IMR-90 (cell line): ENCODE measurements around the gene TMEM128. TPM values are rescaled to one million over a fixed set of nuclear protein-coding genes. Genes with fewer than 3 reads are reported as not detected.

Source experiments
- ATAC-seq: fragments of 200-7000 bp; cut with Tn5 transposase; 2 replicates; pipeline ENCODE4 v1.9.1; 2020; ENCODE audit warnings: low read depth, mild to moderate bottlenecking, moderate library complexity
- Bru-seq: library from RNA; stranded (reverse); fragments of 400-500 nt; gene quantifications from one replicate; lab custom pipeline; 2021; lab: Mats Ljungman, UMichigan
- BruChase-seq, 2 experiments: library from RNA; stranded (reverse); fragments of 400-500 nt; gene quantifications; one replicate each; lab custom pipeline; 2021; lab: Mats Ljungman, UMichigan
- BruUV-seq: library from RNA; stranded (reverse); fragments of 400-500 nt; replicated peaks from 2 replicates; lab custom pipeline; 2021; lab: Mats Ljungman, UMichigan
- CTCF ChIA-PET: fragments of 300-600 bp; formaldehyde crosslinking; extraction: SDS; loops from one replicate; lab custom pipeline; 2021; ENCODE audit warnings: antibody characterized with exemption; lab: Yijun Ruan, JAX
- POLR2A ChIA-PET: fragments of 300-600 bp; sonication (Branson Sonifier 250); formaldehyde crosslinking; loops from one replicate; lab custom pipeline; 2022; ENCODE audit warnings: antibody characterized with exemption; ENCODE audit not compliant: unreplicated experiment; lab: Charles Lee
- DNase-seq: peaks from one replicate; pipeline ENCODE4 v3.0.0; 2013
- H2AFZ ChIP-seq: replicated peaks from 2 replicates; pipeline ENCODE3; 2013; ENCODE audit warnings: low read length, mild to moderate bottlenecking; ENCODE audit not compliant: poor library complexity
- H2AK5ac ChIP-seq: 2 replicates; pipeline ENCODE4 v1.6.1; 2013; ENCODE audit warnings: low read depth, low read length, inconsistent platforms
- H2AK9ac ChIP-seq: replicated peaks from 2 replicates; pipeline ENCODE3; 2013; ENCODE audit warnings: mild to moderate bottlenecking, low read depth, low read length, moderate library complexity; ENCODE audit not compliant: poor library complexity
- H2BK120ac ChIP-seq: 2 replicates; pipeline ENCODE4 v1.6.1; 2013; ENCODE audit warnings: low read depth, low read length, inconsistent platforms
- H2BK15ac ChIP-seq: 3 replicates; pipeline ENCODE4 v1.6.1; 2013; ENCODE audit warnings: low read depth, low read length, inconsistent platforms
- H2BK20ac ChIP-seq: 2 replicates; pipeline ENCODE4 v1.6.1; 2013; ENCODE audit warnings: low read depth, mild to moderate bottlenecking, inconsistent platforms, low read length, moderate library complexity
- H2BK5ac ChIP-seq: 2 replicates; pipeline ENCODE4 v1.6.1; 2013; ENCODE audit warnings: mild to moderate bottlenecking, low read depth, low read length, inconsistent platforms; ENCODE audit not compliant: poor library complexity, severe bottlenecking
- H3K14ac ChIP-seq: replicated peaks from 2 replicates; pipeline ENCODE4 v1.6.1; 2013; ENCODE audit warnings: low read depth, low read length, inconsistent platforms
- H3K18ac ChIP-seq: 2 replicates; pipeline ENCODE4 v1.6.1; 2013; ENCODE audit warnings: low read depth, low read length, control low read depth
- H3K23ac ChIP-seq: 2 replicates; pipeline ENCODE4 v1.6.1; 2013; ENCODE audit warnings: low read depth, low read length, inconsistent platforms
- H3K27ac ChIP-seq: 2 replicates; pipeline ENCODE4 v1.5.1; 2013; ENCODE audit warnings: mild to moderate bottlenecking, control low read depth, low read length; ENCODE audit not compliant: insufficient read depth
- H3K27me3 ChIP-seq: 2 replicates; pipeline ENCODE4 v1.6.1; 2013; ENCODE audit warnings: low read length; ENCODE audit not compliant: control insufficient read depth, insufficient read depth
- H3K36me3 ChIP-seq: 2 replicates; pipeline ENCODE4 v1.6.1; 2013; ENCODE audit warnings: low read length, mixed read lengths; ENCODE audit not compliant: control insufficient read depth, insufficient read depth
- H3K4ac ChIP-seq: 2 replicates; pipeline ENCODE4 v1.6.1; 2013; ENCODE audit warnings: low read depth, low read length, inconsistent platforms
- H3K4me1 ChIP-seq: 2 replicates; pipeline ENCODE4 v1.6.1; 2013; ENCODE audit warnings: low read length, mixed read lengths; ENCODE audit not compliant: control insufficient read depth, insufficient read depth
- H3K4me2 ChIP-seq: 2 replicates; pipeline ENCODE4 v1.6.1; 2013; ENCODE audit warnings: low read depth, mild to moderate bottlenecking, control low read depth, low read length, moderate library complexity
- H3K4me3 ChIP-seq: 2 replicates; pipeline ENCODE4 v1.5.1; 2013; ENCODE audit warnings: low read depth, mild to moderate bottlenecking, control low read depth, low read length, moderate library complexity; ENCODE audit not compliant: insufficient read depth
- H3K56ac ChIP-seq: 2 replicates; pipeline ENCODE4 v1.6.1; 2013; ENCODE audit warnings: low read length, inconsistent platforms; ENCODE audit not compliant: insufficient read depth; ENCODE audit errors: extremely low read depth
- H3K79me1 ChIP-seq, 2 experiments: 2 replicates each; pipeline ENCODE4 v1.6.1; 2013; ENCODE audit warnings: low read length in 2 of 2, inconsistent platforms in 1 of 2, low read depth in 1 of 2
- H3K9ac ChIP-seq: 2 replicates; pipeline ENCODE4 v1.6.1; 2013; ENCODE audit warnings: low read depth, low read length, control low read depth
- H3K9me1 ChIP-seq: 2 replicates; pipeline ENCODE4 v1.6.1; 2013; ENCODE audit warnings: low read length, inconsistent platforms; ENCODE audit not compliant: insufficient read depth
- H3K9me3 ChIP-seq: 2 replicates; pipeline ENCODE4 v1.6.1; 2013; ENCODE audit warnings: low read length; ENCODE audit not compliant: control insufficient read depth, insufficient read depth
- H4K20me1 ChIP-seq: 2 replicates; pipeline ENCODE4 v1.6.1; 2013; ENCODE audit warnings: low read length, inconsistent platforms; ENCODE audit not compliant: insufficient read depth
- H4K5ac ChIP-seq: 2 replicates; pipeline ENCODE4 v1.6.1; 2013; ENCODE audit warnings: mild to moderate bottlenecking, low read depth, low read length, control low read depth
- H4K8ac ChIP-seq, 2 experiments: 2 replicates each; pipeline ENCODE4 v1.6.1; 2013; ENCODE audit warnings: low read depth in 2 of 2, low read length in 2 of 2, control low read depth in 1 of 2, inconsistent platforms in 1 of 2
- H4K91ac ChIP-seq: 2 replicates; pipeline ENCODE4 v1.6.1; 2013; ENCODE audit warnings: low read depth, low read length, inconsistent platforms; ENCODE audit not compliant: insufficient read depth
- BHLHE40 ChIP-seq: fragments of 150-350 bp; IDR thresholded peaks from 2 replicates; pipeline ENCODE4 v1.6.1; 2016; ENCODE audit warnings: mild to moderate bottlenecking, low read depth, low read length
- CEBPB ChIP-seq: IDR thresholded peaks from 2 replicates; pipeline ENCODE4 v1.6.1; 2012; ENCODE audit warnings: low read depth, low read length, improper control_type of control experiment
- CHD1 ChIP-seq: IDR thresholded peaks from 2 replicates; pipeline ENCODE4 v1.6.1; 2012; ENCODE audit warnings: low read depth, low read length, improper control_type of control experiment
- FOS ChIP-seq: fragments of 150-350 bp; IDR thresholded peaks from 2 replicates; pipeline ENCODE4 v1.6.1; 2016; ENCODE audit warnings: low read depth, low read length
- NFE2L2 ChIP-seq: fragments of 150-350 bp; IDR thresholded peaks from 2 replicates; pipeline ENCODE4 v1.6.1; 2016; ENCODE audit warnings: low read depth, mild to moderate bottlenecking, low read length
- POLR2A ChIP-seq: IDR thresholded peaks from 2 replicates; pipeline ENCODE4 v1.6.1; 2012; ENCODE audit warnings: mild to moderate bottlenecking, low read depth, low read length
- RAD21 ChIP-seq: IDR thresholded peaks from 2 replicates; pipeline ENCODE4 v1.6.1; 2012; ENCODE audit warnings: low read length, improper control_type of control experiment
- SMC3 ChIP-seq: fragments of 150-350 bp; IDR thresholded peaks from 2 replicates; pipeline ENCODE4 v1.6.1; 2016; ENCODE audit warnings: low read depth, mild to moderate bottlenecking, antibody characterized with exemption, low read length, moderate library complexity
- WGBS, 2 experiments: methylation state at CpG; one replicate each; pipeline versions ENCODE4 v1.1.5 to v1.1.7; 2013; ENCODE audit warnings: missing lambda C conversion rate in 2 of 2; ENCODE audit not compliant: insufficient read length in 1 of 2; ENCODE audit errors: extremely low coverage in 2 of 2; 5-methylcytosine and 5-hydroxymethylcytosine counted together
- dilution Hi-C: fragments of 300-500 bp; cut with HindIII; formaldehyde crosslinking; loops from one replicate; pipeline ENCODE4 v1.14.3; 2018; ENCODE audit warnings: low sequenced_read_pairs; ENCODE audit not compliant: unreplicated experiment
- in situ Hi-C: fragments of 300-500 bp; cut with MboI; formaldehyde crosslinking; loops from 3 replicates; pipeline ENCODE4 v1.14.3; 2019; ENCODE audit warnings: low sequenced_read_pairs, inconsistent platforms, mixed read lengths
- intact Hi-C: fragments of 100-400 bp; cut with micrococcal nuclease; formaldehyde crosslinking; loops from 2 replicates; pipeline ENCODE4 v1.10.0; 2022
- long read RNA-seq: library from polyadenylated mRNA; unstranded; transcript quantifications from one replicate; pipeline ENCODE4 v2.0.0, GENCODE V29; 2021; ENCODE audit not compliant: unreplicated experiment
- polyA plus RNA-seq, 3 experiments: library from polyadenylated mRNA; depleted of rRNA; stranded (reverse); fragments of >200 nt; gene quantifications; 2 replicates each; pipeline ENCODE4 v1.2.3, GENCODE V29; 2012; ENCODE audit warnings: low replicate concordance in 1 of 3
- total RNA-seq: library from RNA; depleted of rRNA; stranded (reverse); fragments of >200 nt; gene quantifications from 2 replicates; pipeline ENCODE4 v1.2.3, GENCODE V29; 2012; rRNA removed
- TF ChIP-seq, protein P1 (sequence below): fragments of 150-350 bp; IDR thresholded peaks from 2 replicates; pipeline ENCODE4 v1.6.1; 2017; ENCODE audit warnings: mild to moderate bottlenecking, antibody characterized with exemption, low read length, low read depth
- TF ChIP-seq, protein P2 (sequence below): conservative IDR thresholded peaks from 2 replicates; pipeline ENCODE4 v1.5.1; 2012; ENCODE audit warnings: mild to moderate bottlenecking, low read depth, low read length, improper control_type of control experiment

Gene TMEM128, protein sequence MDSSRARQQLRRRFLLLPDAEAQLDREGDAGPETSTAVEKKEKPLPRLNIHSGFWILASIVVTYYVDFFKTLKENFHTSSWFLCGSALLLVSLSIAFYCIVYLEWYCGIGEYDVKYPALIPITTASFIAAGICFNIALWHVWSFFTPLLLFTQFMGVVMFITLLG
- 21.9 and 27.2 TPM in 2 replicates for total RNA-seq
- 16.3 and 22.6 TPM in 2 replicates for polyA plus RNA-seq (2012; rRNA removed)
- 8.9 and 12.6 TPM in 2 replicates for polyA plus RNA-seq (2012; cell fraction: cytosol; rRNA removed)
- polyA plus RNA-seq (2012; cell fraction: nucleus; rRNA removed; ENCODE audit: low replicate concordance): 3.7 and 11.2 TPM in 2 replicates
- percentile 78 among the genes with signal in this experiment for Bru-seq, nascent RNA
- BruChase-seq, experiment 1, labeled RNA remaining after a 6-hour chase: percentile 80 among the genes with signal in this experiment
- percentile 69 among the genes with signal in this experiment for BruChase-seq, experiment 2, labeled RNA remaining after a 2-hour chase
- long read RNA-seq, transcript TMEM128-202 (5 exons, 1,221 nt): major isoform, 21 of 30 reads
- long read RNA-seq, partial matches to known transcripts: 3 of 30 reads
- long read RNA-seq, other reads (novel, unspliced or antisense): 5 of 30 reads

DNA sequence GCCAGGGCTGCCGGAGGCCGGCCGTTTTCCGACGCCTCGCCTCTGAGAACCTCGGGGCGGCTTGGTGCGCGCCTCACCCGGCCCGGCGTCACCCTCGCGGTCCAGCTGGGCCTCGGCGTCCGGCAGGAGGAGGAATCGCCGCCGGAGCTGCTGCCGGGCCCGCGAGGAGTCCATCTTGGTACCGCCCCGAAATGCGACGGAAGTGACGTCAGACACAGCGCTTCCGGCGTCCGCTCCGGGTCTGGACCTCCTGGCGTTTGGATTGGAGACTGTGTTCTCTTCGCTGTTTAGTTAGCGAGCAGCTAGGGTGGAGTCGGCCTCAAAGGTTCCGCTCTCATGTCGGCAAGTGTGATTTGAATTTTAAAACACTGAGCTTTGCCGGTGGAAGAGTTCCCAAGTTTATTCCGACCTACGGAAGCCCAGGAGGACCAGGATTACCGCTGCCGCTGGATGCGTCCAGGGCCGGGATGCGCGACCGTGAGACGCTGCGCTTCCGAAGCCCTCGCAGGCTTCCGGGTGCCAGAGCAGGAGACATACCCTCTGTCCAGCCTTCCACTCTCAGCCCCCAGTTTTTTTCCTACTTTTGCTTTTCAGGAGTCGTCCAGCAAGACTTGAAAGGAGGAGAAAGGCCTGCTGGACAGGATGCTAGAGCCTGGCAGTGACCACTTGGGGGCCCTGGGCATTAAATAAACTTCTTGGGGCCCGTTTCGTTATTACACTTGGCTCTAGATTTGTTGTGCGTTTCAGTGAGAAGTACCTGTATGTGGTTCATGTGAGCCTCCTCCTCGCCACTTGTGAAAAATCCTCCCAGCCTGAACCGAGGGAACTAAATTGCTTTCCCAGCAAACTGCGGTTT is at the start of gene TMEM128:
Gene TMEM128, minus strand, starts transcription at position 195 of the 856 bp plus-strand sequence. Its CDS starts 21 bp downstream, at position 174.
- POLR2A ChIA-PET: interaction anchor here (0.5 to 0.8 kb wide), 3 partner anchors 17 to 1343 kb away, joined by 3 read pairs; no protein-coding TSS in a partner anchor
- TF ChIP-seq NFE2L2 (no peak), CEBPB (no peak), FOS (no peak), SMC3 (no peak), CHD1 (no peak), POLR2A (peak; percentile 92), BHLHE40 (no peak), RAD21 (no peak)
- TF ChIP-seq, protein P1, sequence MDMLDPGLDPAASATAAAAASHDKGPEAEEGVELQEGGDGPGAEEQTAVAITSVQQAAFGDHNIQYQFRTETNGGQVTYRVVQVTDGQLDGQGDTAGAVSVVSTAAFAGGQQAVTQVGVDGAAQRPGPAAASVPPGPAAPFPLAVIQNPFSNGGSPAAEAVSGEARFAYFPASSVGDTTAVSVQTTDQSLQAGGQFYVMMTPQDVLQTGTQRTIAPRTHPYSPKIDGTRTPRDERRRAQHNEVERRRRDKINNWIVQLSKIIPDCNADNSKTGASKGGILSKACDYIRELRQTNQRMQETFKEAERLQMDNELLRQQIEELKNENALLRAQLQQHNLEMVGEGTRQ: no peak
- TF ChIP-seq, protein P2, sequence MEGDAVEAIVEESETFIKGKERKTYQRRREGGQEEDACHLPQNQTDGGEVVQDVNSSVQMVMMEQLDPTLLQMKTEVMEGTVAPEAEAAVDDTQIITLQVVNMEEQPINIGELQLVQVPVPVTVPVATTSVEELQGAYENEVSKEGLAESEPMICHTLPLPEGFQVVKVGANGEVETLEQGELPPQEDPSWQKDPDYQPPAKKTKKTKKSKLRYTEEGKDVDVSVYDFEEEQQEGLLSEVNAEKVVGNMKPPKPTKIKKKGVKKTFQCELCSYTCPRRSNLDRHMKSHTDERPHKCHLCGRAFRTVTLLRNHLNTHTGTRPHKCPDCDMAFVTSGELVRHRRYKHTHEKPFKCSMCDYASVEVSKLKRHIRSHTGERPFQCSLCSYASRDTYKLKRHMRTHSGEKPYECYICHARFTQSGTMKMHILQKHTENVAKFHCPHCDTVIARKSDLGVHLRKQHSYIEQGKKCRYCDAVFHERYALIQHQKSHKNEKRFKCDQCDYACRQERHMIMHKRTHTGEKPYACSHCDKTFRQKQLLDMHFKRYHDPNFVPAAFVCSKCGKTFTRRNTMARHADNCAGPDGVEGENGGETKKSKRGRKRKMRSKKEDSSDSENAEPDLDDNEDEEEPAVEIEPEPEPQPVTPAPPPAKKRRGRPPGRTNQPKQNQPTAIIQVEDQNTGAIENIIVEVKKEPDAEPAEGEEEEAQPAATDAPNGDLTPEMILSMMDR: 0 out of 2 replicates have a peak, but pooled peaks have one; percentile 7

More for the DNA sequence above, at the start of gene TMEM128:
- Histone ChIP-seq H3K56ac (peak within 1 kb of the TSS; percentile 95), H4K20me1 (no peaks in the 10 kb centered on the region), H2AK9ac (peak within 1 kb of the TSS; percentile 78), H3K18ac (peak within 1 kb of the TSS; percentile 70), H3K27me3 (no peaks in the 10 kb centered on the region), H2BK15ac (peak within 1 kb of the TSS; percentile 16; the same call in 1 of the 3 replicates), H2AFZ (peak within 1 kb of the TSS; percentile 99), H2BK5ac (peak within 1 kb of the TSS; percentile 92), H3K23ac (peak within 1 kb of the TSS; percentile 83), H2AK5ac (peak within 1 kb of the TSS; percentile 60), H3K4ac (peak within 1 kb of the TSS; percentile 90), H3K9me1 (peaks cover 4% of the 10 kb centered on the region), H2BK20ac (no peak within 1 kb of the TSS), H4K5ac (peak within 1 kb of the TSS; percentile 86), H3K79me1 (peaks cover 18 to 22% of the 10 kb centered on the region in 2 experiments), H4K8ac (peak within 1 kb of the TSS; percentile 99 to 100), H4K91ac (peak within 1 kb of the TSS; percentile 91), H3K14ac (peak within 1 kb of the TSS; percentile 91), H3K9me3 (no peaks in the 10 kb centered on the region), H3K4me1 (peaks cover 2% of the 10 kb centered on the region; the same call in 1 of the 2 replicates), H3K27ac (peak within 1 kb of the TSS; percentile 96), H3K4me3 (peak within 1 kb of the TSS; percentile 90), H2BK120ac (peak within 1 kb of the TSS; percentile 80), H3K4me2 (peak within 1 kb of the TSS; percentile 97), H3K36me3 (peaks cover 15% of the 10 kb centered on the region), H3K9ac (peak within 1 kb of the TSS; percentile 92)
- CTCF ChIA-PET: interaction anchor here (0.5 to 2.1 kb wide), 2 partner anchors 12 kb away, joined by 3 to 8 read pairs; no protein-coding TSS in a partner anchor
- intact Hi-C loops (no loop called here), dilution Hi-C loops (no loop called here), in situ Hi-C loops (no loop called here)
- TSS peak; percentile 84 for BruUV-seq
- WGBS, 2 experiments: 2% methylated on average over 24 of the region's 62 CpGs; no CpG with 5 or more reads in 1 of the 2 experiments
- DNase-seq (peak; percentile 93), ATAC-seq (peak; percentile 95)
